ENCODE measurements around the gene HIPK4.

DNA sequence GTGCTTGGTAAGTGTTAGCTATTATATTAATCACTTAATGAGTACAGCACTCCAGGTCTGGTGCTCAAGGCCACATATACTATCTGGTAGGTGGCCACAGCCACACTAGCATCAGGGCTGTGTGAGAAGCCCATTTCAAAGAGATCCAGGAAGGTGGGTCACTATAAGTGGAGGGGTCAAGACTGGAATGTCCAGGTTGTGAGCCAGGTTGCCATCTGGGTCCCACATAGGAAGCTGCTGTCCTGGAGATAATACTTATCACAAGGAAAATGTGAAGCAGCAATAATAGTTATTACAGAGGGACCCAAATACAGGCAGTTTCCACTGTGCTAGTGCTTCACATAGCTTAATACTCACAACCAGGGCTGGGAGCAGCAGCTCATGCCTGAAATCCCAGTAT is 54.9 kb downstream of the HIPK4 start:
- no peak for TF ChIP-seq CTCF (conservative IDR thresholded peaks at IDR 0.05; ENCODE audit: low read length)
- TF ChIP-seq EZH2phosphoT487 (IDR thresholded peaks at IDR 0.05; ENCODE audit: borderline replicate concordance), result no peak
